Stimulated activated CD8-positive, alpha-beta memory T cell treated with anti-CD3 and anti-CD28 coated beads, Interleukin-12 subunit alpha, Interleukin-12 subunit beta, amount 100 ng/mL, for 24 hours (primary cell): ENCODE data around the gene DEFB131B.
"Not testable (repeated sequence)": the region's sequence is repeated elsewhere in the genome, so short reads cannot be mapped to it uniquely, and the experiment has no call there.

Source experiments
- DNase-seq: peaks from one replicate; pipeline ENCODE4 v3.0.0-alpha.2; 2020; ENCODE audit errors: extremely low read depth

Gene DEFB131B

GRCh38 chr11:71911321-71911985 is 33.2 kb downstream of the DEFB131B start:
- DNase-seq = peak; percentile 51

GRCh38 chr11:71911986-71912340 is 33.7 kb downstream of the DEFB131B start:
- DNase-seq = not testable (repeated sequence)

- DNase-seq = no peak
Observed at GRCh38 chr11:71913756-71914526, 35.7 kb downstream of the DEFB131B start.

DNA sequence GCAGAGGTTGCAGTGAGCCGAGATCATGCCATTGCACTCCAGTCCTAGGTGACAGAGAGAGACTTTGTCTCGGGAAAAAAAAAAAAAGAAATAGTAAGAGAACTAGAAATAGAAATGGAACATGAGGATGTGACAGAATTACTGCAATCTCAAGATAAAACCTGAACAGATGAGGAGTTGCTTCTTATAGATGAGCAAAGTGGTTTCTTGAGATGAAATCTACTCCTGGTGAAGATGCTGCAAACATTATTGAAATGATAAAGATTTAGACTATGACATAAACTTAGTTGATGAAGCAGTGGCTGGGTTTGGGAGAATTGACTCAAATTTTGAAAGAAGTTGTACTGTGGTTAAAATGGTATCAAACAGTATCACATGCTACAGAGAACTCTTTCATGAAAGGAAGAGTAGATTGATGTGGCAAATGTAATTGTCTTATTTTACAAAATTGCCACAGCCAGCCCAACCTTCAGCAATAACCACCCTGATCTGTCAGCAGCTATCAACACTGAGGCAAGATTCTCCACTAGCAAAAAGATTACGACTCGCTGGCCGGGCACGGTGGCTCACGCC is 36.5 kb downstream of the DEFB131B start:
- DNase-seq = no peak

DNA sequence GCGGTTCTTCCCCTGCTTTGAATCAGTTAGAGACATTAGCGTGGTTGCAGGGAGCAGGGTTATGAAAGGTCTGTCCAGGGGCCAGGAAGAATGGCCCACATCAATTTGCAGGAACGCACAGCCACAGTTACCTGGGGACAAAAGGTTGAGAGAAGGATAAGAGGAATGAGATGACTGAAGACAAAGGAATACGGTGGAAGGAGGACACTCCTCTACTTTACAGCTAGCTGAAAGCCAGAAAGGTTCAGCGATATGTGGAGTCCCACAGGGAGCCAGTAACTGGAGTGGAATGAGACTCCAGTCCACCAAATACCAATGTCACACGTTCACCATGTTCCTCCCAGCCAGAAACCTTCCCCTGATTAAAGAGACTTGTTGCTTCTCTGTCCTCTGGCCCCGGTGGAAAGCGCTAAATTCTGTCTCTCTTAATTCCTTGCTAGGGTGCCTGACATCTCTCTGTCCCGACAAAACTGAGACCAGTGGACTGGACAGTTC is 39.4 kb downstream of the DEFB131B start:
- no peak for DNase-seq

DNA sequence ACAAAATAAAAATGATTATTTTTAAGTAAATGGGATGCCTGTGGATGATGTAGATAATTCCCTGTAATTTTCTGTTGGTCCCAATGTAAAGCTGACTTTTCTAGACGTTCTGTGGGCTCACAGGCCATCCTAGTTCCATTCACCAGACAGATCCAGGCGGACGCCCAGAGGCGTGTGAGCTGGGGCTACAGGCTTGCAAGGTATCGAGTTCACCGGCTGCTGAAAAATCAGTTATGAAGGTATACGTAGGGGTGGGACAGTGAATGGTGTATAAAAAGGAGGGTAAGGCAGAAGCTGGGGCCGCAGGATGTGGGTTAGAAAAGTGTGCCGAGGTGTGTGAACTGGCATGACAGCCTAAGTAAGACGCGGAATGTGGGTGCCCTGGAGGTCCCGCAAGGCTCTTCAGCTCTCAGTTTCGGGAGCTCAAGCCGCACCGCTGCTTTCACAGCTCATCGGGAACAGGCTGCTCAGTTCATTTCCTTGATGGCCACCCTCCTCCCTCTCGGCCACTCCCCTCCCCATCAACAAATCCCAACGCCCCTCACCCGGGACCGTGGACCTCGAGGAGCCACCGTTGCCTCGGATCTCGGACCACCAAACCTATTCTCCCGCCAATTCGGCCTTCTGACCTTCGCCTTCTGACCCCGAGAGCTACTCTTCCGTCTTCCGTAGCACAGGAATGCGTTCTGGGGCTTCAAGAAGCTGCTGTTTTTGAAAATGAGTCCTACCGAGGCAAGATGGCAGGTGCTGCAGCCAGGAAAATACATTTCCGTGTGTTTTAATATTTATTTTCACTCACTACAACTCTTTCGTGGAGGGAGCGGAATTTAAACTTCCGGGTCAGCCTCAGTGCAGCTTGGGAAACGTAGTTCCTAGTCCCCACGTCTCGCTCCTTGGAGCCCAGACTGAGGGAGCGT is 49.8 kb downstream of the DEFB131B start, which contains the start of gene XNDC1N:
Gene XNDC1N (minus strand): TSS at position 775 of the 917 bp plus-strand sequence. CDS start 5,241 bp downstream, outside the sequence.
- peak; percentile 55 for DNase-seq

GRCh38 chr11:71928737-71929443 is 50.6 kb downstream of the DEFB131B start, which contains the start of gene RNF121:
TSS of gene RNF121 (plus strand) at chr11:71929046. CDS start at chr11:71929062, 16 bp downstream.
- peak; percentile 96 for DNase-seq

GRCh38 chr11:71929491-71929890 is 51.2 kb downstream of the DEFB131B start:
- no peak for DNase-seq

GRCh38 chr11:71930556-71931244 is 52.4 kb downstream of the DEFB131B start:
- no peak for DNase-seq

- DNase-seq = no peak
Observed at GRCh38 chr11:71931245-71931602, 53.0 kb downstream of the DEFB131B start.

DNA sequence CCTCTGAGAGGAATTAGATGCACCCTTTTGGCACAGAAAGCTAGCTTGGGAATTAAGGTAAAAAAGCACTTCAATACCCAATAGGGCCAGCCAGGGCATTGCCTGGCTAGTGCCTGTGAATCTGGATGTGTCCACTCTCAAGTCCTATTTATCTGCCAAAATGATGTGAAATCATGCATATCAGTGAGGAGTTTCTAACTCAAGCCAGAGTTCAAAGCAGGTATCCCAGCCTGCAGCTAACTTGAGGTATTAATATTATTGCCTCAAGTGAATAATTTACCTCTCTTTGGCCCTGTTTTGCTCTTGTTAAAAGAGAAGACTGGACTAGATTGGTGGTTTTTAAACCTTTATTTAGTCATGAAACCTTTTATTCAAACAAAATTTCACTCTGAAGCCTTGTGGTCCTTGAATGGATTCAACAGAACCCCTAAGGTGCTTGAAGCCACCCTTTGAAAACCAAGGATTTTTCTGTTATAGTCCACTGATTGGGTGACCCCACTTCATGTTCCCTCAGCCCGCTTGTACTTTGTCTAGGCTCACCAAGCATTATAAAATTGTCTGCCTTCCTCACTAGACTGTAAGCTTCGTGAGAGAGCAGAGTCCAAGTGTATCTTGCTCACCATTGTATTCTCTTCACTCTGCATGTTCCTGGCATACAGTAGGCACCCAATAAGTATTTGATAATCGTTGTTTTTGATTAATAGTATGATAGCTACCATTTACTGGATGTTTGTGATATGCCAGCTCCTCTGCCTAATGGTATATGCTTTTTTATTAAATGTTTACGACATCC is 55.1 kb downstream of the DEFB131B start:
- no peak for DNase-seq
